Fibroblast of skin of left biceps (primary cell): ENCODE data around the gene MOXD1.

Experiments
- DNase-seq, 2 experiments: peaks; one replicate each; pipeline ENCODE4 v3.0.0-alpha.2; 2013; ENCODE audit warnings: low read depth in 2 of 2

The MOXD1 gene

DNA sequence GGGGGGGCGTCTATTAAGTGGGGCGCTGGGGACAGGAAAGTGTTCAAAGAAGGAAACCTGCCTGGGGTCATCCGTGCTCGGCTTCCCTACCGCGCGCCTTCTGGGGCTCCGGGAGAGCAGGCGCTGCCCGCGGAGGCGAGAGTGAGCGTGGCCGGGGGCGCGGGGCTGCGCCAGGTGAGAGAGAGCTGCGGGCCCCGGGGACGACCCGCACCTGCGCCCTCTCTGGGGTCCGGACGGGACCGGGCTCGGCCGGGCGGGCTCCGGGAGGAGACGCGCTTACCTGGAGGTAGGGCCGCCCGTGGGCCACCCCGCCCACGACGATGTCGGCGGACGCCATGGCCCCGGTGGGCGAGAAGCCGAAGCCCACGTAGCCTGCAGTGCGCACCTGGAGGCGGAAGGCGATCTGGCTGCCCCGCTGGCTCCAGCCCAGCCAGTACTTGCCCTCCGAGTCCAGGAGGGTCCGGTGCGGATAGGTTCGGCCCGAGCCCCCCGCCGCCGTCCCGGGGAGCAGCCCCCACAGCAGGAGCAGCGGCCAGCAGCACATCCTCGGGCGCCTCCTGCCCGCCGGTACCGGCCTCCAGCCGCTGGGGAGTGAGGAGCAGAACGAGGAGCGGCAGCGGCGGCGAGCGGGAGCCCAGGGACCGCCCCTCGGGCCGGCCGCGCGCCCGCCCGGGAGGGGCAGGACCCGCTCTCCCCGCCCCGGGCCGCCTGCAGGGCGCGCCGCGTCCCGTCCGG lies at the start of gene MOXD1:
TSS of gene MOXD1 (minus strand) at position 593 of the 735 bp plus-strand sequence. CDS start at position 544, 49 bp downstream.
- DNase-seq, result no peak

DNA sequence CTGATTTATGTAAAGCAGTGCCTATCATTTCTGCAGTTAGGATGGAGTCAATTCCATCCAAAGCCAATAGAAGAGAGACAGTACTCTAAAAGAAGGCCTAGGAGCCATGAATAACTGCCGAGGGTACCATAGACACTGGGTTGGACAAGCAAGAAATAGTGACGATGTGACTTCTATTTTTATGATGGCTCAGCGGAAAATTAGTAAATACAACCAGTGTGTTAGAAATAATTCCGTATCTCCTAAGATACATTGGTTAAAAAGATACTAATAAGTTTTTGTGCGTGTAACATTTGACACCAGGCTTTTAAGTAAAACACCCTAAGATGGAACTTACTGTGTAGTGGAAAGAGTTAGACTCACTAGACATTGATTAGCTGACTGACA lies 45.6 kb upstream of the MOXD1 start:
- no peak for DNase-seq

DNA sequence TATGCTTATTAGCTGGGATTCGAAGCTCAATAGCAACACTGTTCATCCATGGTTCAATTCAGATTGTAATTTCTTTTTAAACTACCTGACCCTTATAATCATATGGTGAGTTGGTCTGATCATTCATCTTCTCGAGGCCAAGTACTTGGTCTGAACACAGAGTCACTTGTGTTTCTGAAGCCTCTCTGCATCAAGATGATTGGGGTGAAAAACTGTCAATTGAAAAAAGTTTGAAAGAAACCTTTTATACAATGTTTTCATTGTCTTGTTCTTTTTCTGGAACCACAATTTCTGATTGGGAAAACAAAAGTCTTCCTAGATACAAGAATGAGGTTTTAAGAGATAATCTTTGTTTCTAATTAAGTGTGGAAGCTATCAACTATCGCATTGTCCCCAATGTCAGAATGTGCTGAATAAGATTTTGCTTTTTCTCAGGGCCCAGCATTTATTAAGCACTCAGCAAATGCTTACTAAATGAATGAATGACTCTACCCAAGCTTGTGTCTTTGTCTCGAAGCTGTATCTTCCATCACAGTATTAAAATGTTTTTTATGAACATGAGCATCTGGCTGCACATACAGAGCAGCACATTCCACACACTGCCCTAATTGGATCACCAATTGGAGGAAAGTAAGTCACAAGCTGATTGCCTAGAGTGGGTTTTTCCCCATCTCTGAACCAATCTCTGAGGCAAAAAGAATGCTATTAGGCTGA lies 45.0 kb upstream of the MOXD1 start:
- DNase-seq, result no peak

DNA sequence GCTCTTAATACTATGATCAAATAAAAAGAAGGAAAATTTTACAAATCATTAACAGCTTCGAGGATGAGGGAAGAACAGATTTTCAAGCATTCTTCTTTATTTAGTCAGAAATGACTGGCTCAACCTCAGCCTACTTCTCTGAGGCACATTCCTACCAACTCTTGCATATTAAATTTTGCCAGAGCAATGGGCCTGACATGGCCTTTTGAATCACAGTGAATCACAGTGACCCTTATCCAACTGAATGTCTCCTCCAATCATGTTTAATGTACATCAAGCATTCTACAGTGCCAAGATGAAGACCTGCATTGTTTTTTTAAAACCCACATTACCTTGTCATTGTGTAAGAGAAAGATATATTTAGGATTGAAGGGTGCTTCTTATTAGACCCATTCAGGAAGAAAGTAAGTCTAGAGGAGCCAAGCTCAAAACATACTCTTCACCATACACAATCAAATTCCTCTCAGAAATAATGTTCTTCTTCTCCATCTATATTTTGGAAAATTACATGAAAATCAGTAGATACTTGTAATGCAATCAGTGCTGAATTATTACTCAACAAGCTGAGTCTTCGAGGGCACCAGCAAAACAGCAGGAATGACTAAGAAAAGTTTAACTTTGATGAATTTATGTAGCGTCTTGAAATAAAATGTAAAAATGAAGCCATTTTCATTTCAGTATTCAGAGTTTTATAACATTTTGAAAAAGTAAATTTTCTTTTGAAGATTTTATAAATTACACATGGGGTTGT lies 44.1 kb upstream of the MOXD1 start:
- peak; percentile 65 to 70 for DNase-seq

DNA sequence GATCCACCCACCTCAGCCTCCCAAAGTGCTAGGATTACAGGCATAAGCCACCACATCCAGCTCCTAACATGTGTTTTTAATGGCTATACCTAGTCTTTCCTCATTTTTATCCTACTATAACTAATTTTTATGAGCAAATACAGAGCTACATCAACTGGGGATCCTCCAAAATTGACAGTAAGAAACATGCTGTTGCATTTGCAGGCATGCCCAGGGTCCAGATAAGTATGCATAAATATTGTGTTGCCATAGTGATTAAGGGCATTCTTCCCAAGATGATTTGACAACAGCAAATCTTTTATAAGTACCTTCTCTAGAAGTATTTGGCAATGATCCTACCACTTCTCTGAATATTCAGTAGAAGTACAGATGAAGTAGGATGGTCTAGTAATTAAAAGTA lies 41.9 kb upstream of the MOXD1 start:
- peak in 1 of 2 experiments; percentile 33 for DNase-seq

DNA sequence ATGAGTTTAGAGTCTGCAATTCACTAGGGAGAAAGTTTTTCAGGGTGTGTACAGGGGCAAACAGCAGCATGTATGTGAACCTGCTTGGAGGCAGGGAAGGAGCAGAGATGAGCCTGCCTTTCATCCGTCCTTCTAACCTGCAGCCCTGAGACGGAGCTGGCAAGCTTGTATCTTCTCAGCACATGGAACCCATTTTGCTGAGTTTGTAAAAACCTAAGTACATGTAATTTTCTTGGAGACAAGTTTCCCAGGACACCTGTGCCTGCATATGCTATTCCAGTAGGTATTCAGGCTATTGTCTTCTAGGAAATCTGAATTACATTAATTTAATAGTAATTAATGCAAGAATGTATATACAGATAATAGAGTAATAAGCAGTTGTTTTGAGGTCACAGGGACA lies 28.8 kb upstream of the MOXD1 start:
- DNase-seq, result no peak

DNA sequence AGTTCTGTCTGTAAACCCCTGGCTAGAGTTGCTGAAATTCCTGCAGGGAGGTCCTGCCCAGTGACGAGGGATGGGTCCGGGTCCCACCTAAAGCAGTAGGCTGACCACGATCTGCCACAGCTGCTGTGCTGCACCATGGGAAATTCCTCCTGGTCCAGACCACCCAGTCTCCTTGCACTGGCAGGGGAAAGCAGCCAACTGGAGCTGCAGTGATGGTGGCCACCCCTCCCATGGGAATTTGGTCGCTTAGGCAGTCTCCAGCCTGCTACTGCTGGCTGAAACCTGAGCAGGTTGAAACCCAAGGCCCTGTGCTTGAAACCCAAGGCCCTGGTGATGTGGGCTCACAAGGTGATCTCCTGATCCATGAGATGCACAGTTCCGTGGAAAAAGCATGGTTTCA lies 23.9 kb upstream of the MOXD1 start:
- DNase-seq, result no peak

DNA sequence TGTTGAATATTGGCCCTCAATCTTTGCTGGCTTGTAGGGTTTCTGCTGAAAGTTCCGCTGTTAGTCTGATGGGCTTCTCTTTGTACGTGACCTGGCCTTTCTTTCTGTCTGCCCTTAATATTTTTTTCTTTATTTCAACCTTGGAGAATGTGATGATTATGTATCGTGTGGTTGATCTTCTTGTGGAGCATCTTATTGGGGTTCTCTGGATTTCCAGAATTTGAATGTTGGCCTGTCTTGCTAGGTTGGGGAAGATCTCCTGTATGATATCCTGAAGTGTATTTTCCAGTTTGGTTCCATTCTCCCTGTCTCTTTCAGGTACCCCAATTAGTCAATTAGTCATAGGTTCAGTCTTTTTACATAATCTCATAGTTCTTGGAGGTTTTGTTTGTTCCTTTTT lies 22.6 kb upstream of the MOXD1 start:
- DNase-seq, result no peak

DNA sequence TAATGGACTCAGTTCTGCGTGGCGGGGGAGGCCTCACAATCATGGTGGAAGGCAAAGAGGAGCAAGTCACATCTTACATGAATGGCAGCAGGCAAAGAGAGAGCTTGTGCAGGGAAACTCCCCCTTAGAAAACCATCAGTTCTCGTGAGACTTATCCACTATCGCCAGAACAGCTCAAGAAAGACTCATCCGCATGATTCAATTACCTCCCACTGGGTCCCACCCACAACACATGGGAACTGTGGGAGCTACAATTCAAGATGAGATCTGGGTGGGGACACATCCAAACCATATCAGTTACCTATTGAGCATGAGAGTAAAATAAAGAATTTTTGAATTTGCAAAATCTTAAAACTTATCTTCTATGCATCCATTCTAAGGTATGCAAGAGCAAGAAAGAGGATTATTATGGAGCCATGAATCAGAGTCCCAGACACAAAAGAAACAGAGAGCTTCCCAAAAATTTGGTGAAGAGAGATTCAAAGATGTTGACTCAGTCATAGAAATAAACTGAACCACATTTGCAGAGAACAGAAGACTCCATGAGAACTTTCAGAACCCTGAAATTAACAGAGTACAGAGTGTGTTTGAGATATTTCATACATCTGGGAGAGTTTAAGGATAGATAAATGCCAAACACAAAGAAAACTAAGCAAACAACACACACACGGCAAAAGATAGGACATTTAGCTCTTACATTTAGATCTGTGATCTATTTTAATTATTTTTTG lies 17.1 kb upstream of the MOXD1 start:
- no peak for DNase-seq

DNA sequence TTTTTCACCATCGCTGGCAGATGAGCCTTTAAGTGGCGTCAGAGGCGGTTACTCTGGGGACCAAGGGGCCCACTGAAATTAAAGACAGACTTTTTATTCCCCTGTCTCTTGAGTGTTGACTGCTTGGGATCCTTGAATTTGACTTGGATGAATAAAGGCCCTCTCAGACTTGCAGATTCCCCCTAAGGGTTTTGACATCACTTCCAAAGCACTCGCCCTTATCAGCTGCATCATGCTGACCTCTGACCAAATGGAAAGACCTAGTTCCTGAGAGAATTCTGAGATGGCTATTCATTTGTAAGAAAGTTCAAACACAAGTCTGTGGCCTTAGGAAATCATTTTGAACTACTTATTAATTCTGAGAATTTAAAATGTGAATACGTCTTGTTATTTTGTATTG lies 13.5 kb upstream of the MOXD1 start:
- no peak for DNase-seq

DNA sequence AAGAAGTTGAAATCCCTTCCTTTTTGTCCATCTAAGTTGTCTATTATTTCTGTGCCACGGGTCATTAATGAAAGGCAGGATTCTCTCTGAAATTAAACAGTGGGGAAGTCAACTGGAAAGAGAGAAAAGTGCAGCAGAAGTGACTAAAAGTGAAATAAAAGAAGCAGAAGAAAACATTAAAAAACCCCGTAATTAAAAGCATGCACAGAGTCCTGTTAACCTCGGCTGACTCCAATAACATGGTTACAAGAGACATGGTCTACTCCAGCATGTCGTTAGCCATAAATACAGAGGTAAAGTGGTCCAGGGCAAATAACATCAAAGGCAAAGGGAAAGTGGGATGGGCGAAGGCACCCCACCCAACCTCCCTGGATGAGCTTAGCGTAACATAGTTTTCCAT lies 13.0 kb upstream of the MOXD1 start:
- no peak for DNase-seq

DNA sequence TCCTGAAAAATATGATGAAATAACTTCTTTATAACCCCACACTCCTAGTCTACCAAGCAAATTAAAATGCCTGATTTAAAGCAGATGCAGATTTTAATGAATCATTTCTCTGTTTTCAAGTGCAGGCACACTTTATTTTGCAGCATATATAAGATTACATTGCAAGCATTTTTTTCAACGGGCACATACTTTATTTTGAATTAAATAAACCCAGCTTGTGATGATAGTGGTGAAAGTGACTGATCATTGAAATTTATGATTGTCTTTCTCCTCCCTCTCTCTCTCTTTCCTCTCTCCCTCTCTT lies 12.2 kb upstream of the MOXD1 start:
- DNase-seq, result peak; percentile 32 to 52

DNA sequence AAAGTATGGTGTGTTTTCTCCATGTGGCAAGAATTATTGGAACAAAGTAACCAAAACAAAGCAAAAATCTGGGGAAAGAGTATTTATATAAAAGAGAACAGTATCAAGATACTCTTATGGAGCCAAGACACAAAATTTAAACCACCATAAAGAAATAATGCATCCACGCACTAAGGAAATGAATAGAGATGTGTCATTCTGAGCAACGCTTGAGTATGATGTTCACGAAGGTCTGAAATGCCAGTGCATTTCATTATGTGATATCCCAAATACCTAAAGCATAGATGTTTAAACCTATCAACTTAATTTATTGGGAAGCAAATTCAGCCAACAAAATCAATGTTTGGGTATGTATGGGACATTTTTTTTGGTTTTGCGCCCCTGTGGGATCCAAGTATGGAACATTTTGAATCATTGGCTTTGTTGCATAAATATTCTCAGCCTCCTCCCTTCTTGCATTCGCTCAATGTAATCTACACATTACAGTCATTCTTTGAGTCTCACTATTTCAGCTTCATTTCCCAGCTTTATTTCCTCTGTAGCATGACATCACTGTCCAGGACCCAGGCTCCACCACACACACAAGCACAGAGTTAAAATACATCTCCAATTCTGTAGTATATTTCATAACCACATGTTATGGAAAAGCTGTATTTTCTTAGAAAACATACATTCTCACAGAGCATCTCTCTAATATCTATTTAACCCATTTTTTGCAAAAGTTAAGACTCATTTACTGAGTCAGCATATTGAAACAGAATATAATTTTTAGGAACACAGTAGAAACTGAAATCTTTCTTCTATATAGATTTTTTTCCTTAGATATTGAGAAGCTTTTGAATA lies 11.6 kb upstream of the MOXD1 start:
- DNase-seq, result peak; percentile 40 to 54

DNA sequence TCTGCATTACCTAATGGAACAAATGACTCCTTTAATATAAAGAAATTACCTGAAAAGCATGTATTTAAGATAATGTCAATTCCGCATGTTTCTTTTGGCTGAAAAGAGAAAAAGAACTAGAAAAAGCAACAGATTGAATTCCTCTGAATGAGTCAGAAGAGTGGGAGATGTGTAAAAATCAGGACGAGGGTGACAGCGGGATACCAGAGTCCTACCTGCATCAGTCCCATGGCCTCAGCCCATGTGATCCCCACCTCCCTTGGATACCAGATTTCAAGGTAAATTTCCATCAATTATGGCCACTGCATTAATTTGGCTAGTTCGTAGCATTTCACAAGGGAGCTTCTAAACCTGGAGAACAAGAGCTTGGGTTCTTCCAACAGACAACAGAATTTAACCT lies 10.0 kb upstream of the MOXD1 start:
- DNase-seq, result no peak

DNA sequence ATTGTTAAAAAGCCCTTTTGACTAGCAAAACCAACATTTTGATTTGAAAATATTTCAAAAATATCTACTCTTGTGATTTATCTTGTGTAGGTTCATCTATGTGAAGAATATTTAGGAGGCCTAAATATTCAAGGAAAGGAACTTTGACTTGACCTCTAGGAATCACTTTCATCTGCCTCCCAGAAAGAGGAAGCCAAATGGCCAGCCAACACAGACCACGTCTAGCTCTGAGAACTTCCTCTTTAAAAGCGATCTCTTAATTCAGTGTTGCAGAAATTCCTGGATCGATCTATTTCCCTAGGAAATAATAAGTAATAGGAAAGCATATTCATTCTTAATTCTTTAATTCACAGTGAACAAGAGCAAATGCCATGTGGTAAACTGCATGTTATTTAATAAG lies 9.6 kb upstream of the MOXD1 start:
- no peak for DNase-seq

DNA sequence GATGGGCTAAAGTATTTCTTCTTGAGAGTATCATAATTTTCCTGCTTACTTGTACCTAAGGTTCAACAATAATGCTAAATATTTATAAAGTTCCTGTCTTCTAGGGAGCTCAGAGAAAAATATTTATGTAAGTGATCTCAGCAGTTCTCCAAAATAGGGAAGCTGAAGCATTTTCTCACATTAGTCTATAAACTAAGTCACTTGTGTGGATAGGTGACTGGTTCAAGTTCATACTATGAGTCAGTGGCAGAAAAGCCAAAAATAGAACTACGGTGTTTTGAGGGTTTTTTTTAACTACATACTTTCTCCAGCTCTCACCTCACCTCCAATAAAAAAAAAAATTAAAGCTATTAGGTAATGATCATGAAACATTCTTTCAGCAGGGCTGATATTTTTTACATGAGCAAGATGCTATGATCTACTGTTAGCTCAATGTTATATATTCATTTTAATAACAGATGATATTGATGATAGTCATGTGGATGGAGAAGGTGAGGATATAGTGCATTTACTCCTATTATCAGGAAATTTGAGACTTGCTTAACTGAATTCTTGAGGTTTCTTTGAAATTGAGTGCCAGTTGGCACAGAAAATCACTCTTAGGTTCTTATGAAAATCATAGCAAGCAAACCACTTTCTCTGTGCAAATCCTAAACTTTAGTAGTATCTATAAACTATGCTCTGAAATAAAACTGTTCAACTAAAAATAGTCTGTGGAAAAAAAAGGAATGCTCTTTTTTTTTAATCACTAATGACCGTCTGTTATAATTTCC lies 4.1 kb upstream of the MOXD1 start:
- DNase-seq, result no peak

DNA sequence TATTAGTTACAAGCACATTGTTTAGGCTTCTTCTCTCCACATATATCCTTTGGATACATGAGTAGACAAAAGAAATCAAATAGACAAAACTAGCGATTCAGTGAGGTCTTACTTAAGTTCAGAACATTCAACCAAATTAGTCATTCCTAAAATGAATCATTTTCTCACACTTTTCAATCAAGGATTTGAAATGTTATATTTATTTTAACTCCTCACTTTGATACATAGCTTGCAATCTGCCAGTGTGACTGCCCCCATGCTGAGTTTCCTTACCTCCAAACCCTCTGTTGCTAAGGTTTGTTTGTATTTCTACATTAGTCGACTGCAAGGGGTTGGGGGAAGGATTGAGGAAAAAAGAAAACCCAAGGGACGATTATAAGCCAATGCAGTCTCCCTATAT lies 3.5 kb upstream of the MOXD1 start:
- no peak for DNase-seq

DNA sequence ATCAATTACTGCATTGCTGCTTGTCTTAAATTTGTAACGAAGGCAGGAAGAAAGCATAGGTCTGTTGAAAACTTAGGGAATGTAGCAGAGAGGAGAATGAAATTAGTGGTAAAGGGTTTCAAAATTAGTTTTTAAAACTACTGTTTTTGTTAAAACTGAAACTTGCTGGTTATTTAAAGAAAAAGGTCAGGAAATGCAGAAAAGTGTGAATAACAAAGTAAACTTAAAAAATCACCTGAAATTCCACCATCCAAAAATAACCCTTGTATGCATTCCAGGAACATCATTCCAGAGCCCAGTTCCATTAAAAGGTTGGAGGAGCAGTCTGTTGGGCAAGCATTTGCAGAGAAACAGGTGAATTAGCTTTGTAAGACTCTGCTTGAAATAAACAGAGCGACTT lies 3.1 kb upstream of the MOXD1 start:
- DNase-seq, result no peak

DNA sequence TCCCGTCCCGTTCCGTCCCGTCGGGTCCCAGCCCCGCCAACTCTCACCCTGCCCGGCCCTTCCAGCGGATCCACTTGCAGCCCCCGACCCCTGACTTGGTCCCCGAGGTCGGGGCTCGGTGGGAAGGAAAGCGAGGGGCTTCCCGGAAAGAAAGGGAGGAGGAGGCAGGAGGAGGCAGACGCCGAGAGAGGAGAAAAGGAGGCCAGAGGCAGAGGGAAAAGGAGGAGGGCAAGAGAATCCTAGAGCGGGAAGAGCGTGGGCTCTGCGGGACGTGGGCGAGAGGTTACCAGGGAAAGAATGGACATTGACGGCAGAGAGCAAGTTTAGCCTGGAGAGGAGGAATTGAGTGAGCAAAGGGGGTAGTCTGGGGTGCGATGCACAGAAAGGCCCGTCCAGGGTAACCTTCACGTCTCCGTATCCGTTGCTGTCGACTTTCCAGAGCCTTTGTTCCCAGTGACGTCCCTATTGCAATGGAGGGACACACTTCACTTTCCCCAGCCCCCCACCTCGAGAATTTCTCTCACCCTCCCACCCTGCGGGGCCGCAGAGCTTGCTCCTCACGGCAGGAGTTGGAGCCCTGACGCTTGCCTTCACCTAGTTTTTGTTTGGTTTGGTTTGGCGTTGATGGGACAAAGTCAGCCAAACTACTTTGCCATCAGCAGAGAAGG lies 477 bp upstream of the MOXD1 start:
- no peak for DNase-seq

DNA sequence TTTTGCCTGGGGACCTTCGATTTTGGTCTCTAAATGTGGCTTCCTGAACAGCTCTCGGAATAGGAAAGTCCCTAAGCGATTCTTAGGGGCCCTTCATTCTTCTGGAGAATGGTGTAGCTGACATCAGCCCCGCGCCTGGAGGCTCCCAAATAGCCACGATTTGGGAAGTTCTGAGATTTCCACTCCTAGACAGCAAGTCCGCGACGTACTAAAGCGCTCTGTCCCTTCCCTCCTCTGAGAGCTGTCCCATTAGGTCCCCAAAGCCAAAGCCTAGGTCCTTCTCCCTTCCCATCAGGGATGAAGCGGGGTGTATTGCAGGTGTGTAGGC lies 756 bp downstream of the MOXD1 start:
- no peak for DNase-seq
